Thoracic aorta (tissue), 2 donors: ENCODE measurements around the gene HBS1L. TPM values are rescaled to one million over a fixed set of nuclear protein-coding genes. Genes with fewer than 3 reads are reported as not detected.

Experiments
- ATAC-seq: fragments of 150-250 bp; one replicate; pipeline ENCODE4 v1.8.0; 2017; ENCODE audit warnings: low read depth; ENCODE audit not compliant: insufficient number of reproducible peaks, low FRiP score
- DNase-seq: peaks from one replicate; pipeline ENCODE4 v3.0.0-alpha.2; 2020; ENCODE audit warnings: low spot score
- H3K27ac ChIP-seq, 2 donors: fragments of 200-600 bp; sonication (generic); 1 replicate in 1 of 2; 2 replicates in 1 of 2; pipeline ENCODE4 v1.5.1; 2016; ENCODE audit warnings: mild to moderate bottlenecking in 2 of 2, moderate library complexity in 2 of 2
- H3K27me3 ChIP-seq: fragments of 200-600 bp; sonication (generic); replicated peaks from 2 replicates; pipeline ENCODE4 v1.6.0; 2016; ENCODE audit warnings: mild to moderate bottlenecking; ENCODE audit not compliant: insufficient read depth
- H3K36me3 ChIP-seq: fragments of 200-600 bp; sonication (generic); one replicate; pipeline ENCODE4 v1.5.1; 2016
- H3K4me1 ChIP-seq, 2 donors: fragments of 200-600 bp; sonication (generic); 1 replicate in 1 of 2; 2 replicates in 1 of 2; pipeline versions ENCODE4 v1.5.1 to v1.6.0; 2016; ENCODE audit warnings: low read depth in 2 of 2, mild to moderate bottlenecking in 1 of 2; ENCODE audit not compliant: control insufficient read depth in 1 of 2
- H3K4me3 ChIP-seq: fragments of 200-600 bp; sonication (generic); 2 replicates; pipeline ENCODE4 v1.5.1; 2016; ENCODE audit warnings: mild to moderate bottlenecking
- H3K9me3 ChIP-seq: fragments of 200-600 bp; sonication (generic); 2 replicates; pipeline ENCODE4 v1.5.1; 2016
- CTCF ChIP-seq: fragments of 200-600 bp; sonication (generic); IDR thresholded peaks from one replicate; pipeline ENCODE4 v1.5.1; 2019; ENCODE audit warnings: antibody characterized with exemption
- total RNA-seq, 2 donors: library from RNA; depleted of rRNA; stranded (reverse); fragments of >200 nt; gene quantifications; one replicate each; pipeline versions ENCODE4 v1.1.0 to v1.2.3, GENCODE V29; 2016

HBS1L gene
- total RNA-seq, 2 donors from 2014 or later, result 42.5 to 48.5 TPM

DNA sequence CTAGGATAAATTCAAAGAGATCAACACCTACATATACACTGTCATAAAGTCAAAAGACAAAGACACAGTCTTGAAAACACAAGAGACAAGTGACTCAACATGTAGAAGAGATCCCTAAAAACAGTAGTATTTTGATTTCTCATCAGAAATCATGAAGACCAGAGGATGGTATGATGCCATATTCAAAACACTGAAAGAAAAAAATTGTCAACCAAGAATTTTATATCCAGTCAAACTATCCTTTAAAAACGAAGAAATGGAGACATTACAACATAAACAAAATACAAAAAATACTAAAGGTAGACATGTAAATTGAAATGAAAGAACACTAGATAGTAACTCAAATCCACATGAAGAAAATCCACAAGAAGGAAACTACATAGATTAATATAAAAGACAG lies 27.3 kb upstream of the HBS1L start:
- no peaks in the 10 kb centered on the region for H3K9me3 ChIP-seq

DNA sequence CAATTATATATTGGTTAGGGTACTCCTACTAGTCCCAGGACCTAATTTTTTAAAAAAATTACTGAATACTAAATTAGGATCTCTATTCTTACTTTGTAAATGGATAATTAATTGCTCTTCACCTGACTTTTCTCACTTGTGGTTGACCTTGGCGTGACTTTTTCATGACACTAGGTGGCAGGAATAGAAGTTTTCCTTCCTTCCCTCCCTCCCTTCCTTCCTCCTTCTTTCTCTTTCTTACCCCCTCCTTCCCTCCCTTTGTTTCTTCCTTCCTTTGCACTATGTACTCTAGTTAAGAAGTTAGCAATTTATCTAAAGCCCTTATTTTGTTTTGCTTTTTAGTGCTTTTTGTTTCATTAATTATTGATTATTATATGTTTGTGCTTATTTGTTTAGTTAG lies 20.4 kb upstream of the HBS1L start:
- ATAC-seq (no peak), DNase-seq (no peak)
- H3K27ac ChIP-seq, result no peak overlapping the region
- H3K36me3 ChIP-seq, result no peaks in the 10 kb centered on the region
- no peaks in the 10 kb centered on the region for H3K4me1 ChIP-seq
- H3K4me3 ChIP-seq, result no peak overlapping the region
- no peaks in the 10 kb centered on the region for H3K9me3 ChIP-seq
- no peak for TF ChIP-seq CTCF
- H3K27me3 ChIP-seq, result no peaks in the 10 kb centered on the region

More for the DNA sequence above, 27.3 kb upstream of the HBS1L start:
- no peak for TF ChIP-seq CTCF
- H3K4me3 ChIP-seq, result no peak overlapping the region
- DNase-seq, result no peak
- no peak overlapping the region for H3K27ac ChIP-seq
- no peak for ATAC-seq
- no peaks in the 10 kb centered on the region for H3K36me3 ChIP-seq
- H3K27me3 ChIP-seq, result no peaks in the 10 kb centered on the region
- no peaks in the 10 kb centered on the region for H3K4me1 ChIP-seq

DNA sequence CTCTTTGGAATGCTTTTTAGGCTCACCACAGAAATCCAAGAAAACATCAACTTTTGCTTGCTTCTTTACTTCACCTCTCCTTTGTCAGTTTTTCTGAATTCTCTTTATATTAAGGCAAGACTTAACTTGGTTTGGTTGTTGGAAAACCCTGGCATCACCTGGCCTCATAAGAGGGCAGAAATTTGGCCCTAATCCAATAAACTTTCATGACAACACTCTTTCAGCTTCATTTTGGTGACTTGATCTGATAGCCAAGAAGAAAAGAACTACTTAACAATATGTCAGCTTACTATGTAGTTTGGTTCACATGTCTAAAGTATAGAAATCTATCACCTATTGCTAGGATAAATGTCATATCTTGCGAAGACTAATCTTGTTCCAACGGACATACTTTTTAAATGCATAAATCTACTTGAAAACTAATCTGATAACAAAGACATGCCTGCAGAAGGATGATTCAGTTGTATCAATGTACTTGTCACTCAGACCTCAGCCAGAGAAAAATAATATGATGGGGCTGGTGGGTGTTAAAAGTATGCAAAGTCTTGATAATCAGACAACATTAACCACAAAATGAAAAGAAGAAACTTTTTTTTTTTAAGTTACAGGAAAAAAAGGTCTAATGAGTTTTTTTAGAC lies 19.3 kb upstream of the HBS1L start:
- ATAC-seq (no peak), DNase-seq (no peak)
- Histone ChIP-seq H3K27me3 (no peaks in the 10 kb centered on the region), H3K9me3 (no peaks in the 10 kb centered on the region), H3K4me1 (no peaks in the 10 kb centered on the region), H3K27ac (no peak overlapping the region), H3K4me3 (no peak overlapping the region), H3K36me3 (no peaks in the 10 kb centered on the region)
- no peak for TF ChIP-seq CTCF

- no peak for DNase-seq
- Histone ChIP-seq H3K4me1 (no peaks in the 10 kb centered on the region), H3K36me3 (no peaks in the 10 kb centered on the region), H3K4me3 (no peak overlapping the region), H3K27me3 (no peaks in the 10 kb centered on the region), H3K9me3 (no peaks in the 10 kb centered on the region), H3K27ac (no peak overlapping the region)
- ATAC-seq, result no peak
- TF ChIP-seq CTCF, result no peak
Measured at GRCh38 chr6:135073217-135073616, 18.6 kb upstream of the HBS1L start.

GRCh38 chr6:135072753-135073152 lies 18.1 kb upstream of the HBS1L start:
- H3K27me3 ChIP-seq, result no peaks in the 10 kb centered on the region
- H3K4me3 ChIP-seq, result no peak overlapping the region
- no peak for ATAC-seq
- TF ChIP-seq CTCF, result no peak
- DNase-seq, result no peak
- H3K4me1 ChIP-seq, result no peaks in the 10 kb centered on the region
- H3K9me3 ChIP-seq, result no peaks in the 10 kb centered on the region
- no peaks in the 10 kb centered on the region for H3K36me3 ChIP-seq
- H3K27ac ChIP-seq, result no peak overlapping the region
